IPS-11a (cell line): ENCODE data around the gene TSPAN14.

Source experiments
- H3K4me3 ChIP-seq: one replicate; pipeline ENCODE4 v1.5.1; 2013; ENCODE audit warnings: low read depth, low read length, control low read depth

Gene TSPAN14

GRCh38 chr10:80580638-80581468, 126.7 kb downstream of the TSPAN14 start:
- no peak overlapping the region for H3K4me3 ChIP-seq

- H3K4me3 ChIP-seq: no peak overlapping the region
These were observed 127.3 kb downstream of the TSPAN14 start for GRCh38 chr10:80581469-80581835.

DNA sequence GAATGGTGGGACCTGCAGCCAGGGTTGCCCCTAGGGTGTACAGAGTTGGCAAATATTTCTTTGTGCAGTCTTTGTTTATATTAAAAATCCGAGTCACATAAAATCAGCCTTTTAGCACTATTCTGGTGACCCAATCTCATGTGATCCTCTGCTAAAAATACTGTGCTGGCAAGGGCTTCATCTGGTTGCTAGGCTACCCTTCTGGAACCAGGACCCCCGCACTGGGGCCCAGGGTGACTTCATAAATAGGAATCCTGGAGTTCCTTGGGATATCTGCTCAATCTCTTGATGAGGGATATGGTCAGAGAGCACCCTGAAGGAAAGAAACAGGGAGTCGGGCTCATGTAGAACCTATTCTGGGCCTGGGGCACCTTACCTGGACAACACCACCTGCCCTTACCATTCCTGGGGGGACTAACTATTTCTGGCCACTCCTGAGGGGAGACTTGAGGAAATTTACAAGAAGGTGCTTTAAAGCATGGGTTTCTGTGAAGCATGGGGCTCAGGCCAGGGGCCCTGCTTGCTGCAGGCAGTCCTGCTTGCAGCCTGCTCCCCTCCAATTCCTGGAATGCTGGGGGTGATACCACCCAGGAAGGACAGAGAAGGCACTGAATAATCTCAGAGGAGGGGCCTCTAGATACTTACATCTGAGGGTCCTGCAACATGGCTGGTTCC, 128.3 kb downstream of the TSPAN14 start:
- no peak overlapping the region for H3K4me3 ChIP-seq
